ENCODE data around the gene GLTP.
A peak's percentile ranks its signal among the peaks of the same experiment; 100 is the strongest.
"Not testable (repeated sequence)": the region's sequence is repeated elsewhere in the genome, so short reads cannot be mapped to it uniquely, and the experiment has no call there.

GLTP gene, protein sequence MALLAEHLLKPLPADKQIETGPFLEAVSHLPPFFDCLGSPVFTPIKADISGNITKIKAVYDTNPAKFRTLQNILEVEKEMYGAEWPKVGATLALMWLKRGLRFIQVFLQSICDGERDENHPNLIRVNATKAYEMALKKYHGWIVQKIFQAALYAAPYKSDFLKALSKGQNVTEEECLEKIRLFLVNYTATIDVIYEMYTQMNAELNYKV

DNA sequence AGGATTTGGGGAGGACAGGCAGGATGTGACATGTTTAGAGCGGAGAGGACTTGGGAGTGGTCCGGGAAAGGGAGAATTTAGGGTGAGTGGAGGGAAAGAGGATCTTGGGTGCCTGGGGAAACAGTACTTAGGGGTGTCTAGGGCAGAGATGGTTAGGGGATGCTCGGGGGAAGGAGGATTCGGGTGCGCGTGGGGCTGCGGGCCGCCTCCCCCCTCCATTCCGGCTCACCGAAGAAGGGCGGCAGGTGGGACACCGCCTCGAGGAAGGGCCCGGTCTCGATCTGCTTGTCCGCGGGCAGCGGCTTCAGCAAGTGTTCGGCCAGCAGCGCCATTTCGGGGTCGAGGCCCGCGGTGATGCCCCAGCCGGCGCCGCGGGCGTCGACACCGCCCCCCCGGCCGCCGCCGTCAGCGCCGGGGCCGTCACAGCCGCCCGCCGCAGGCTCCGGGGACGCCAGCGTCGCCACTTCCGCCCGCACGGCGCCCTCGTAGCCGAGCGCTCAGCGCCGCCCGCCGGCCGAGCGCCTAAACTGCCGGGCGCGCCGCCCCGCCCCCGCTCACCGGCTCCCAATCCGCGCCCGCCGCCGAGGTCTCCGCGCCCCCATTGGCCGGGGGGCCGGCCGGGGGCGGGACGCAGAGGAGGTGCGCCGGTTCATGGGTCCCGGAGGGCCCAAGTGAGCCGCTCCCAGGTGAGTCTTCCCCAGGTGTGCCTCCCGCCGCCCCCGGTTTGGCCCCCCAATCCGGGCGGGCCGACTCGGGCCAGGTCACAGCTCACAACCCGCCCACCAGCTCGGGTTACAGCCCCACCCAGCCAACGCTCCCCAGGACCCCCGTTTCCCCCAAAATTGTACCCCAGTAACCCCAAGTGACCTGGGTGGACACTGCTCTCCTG, at the start of gene GLTP:
Gene GLTP, minus strand, starts transcription at position 499 of the 889 bp plus-strand sequence. Its CDS starts 167 bp downstream, at position 332.
- DNase-seq (ENCODE audit: low read depth, low spot score), result no peak

DNA sequence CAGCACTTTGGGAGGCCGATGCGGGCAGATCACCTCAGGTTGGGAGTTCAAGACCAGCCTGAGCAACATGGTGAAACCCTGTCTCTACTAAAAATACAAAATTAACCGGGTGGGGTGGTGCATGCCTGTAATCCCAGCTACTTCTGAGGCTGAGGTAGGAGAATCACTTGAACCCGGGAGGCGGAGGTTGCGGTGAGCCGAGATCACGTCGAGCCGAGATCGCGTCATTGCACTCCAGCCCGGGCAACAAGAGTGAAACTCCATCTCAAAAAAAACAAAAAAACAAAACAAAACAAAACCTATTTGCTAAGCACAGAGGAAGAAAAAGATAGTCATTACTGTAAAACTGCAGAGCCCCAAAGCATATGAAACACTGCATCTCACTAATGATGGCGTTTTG, 49.0 kb upstream of the GLTP start:
- DNase-seq (ENCODE audit: low read depth, low spot score), result not testable (repeated sequence)

DNA sequence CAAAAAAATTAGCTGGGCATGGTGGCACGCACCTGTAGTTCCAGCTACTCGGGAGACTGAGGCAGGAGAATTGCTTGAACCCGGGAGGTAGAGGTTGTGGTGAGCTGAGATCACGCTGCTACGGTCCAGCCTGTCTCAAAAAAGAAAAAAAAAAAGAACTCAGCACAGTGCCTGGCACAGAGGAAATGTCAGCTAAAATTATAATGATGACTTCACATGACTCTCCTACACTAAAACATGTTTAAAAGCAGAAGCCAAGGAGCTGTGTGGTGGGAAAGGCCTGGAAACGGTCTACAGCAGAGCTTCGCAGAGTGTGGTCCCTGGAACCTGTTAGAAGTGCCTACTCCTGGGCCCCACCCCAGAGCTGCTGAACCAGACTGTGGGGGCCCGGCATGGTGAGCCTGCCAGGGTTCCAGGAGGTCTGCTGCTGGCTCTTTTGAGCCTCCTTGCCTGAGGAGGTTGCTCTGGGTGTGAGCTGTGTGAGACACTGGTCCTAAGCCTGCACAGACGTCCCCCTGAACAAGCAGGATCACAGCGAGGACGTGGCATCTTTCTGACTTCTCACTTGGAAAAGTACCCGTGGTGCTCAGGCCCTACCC, 47.8 kb upstream of the GLTP start:
- DNase-seq (ENCODE audit: low read depth, low spot score), result no peak

DNA sequence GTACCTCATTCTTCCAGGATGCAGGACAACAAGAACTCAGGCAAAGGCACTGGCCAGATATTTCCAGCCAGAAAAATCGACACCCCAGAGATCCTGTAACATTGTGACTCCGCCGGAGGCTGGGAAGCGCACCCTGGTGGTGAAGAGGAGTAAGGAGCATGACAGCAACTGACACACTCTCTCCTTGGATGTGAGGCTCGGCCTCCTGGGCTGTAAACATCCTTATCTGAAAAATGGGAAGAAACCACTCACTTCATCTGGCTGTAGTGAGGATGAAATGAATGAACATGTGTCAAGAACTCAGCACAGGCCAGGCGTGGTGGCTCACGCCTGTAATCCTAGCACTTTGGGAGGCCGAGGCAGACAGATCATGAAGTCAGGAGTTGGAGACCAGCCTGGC, 47.3 kb upstream of the GLTP start:
- DNase-seq (ENCODE audit: low read depth, low spot score), result no peak

DNA sequence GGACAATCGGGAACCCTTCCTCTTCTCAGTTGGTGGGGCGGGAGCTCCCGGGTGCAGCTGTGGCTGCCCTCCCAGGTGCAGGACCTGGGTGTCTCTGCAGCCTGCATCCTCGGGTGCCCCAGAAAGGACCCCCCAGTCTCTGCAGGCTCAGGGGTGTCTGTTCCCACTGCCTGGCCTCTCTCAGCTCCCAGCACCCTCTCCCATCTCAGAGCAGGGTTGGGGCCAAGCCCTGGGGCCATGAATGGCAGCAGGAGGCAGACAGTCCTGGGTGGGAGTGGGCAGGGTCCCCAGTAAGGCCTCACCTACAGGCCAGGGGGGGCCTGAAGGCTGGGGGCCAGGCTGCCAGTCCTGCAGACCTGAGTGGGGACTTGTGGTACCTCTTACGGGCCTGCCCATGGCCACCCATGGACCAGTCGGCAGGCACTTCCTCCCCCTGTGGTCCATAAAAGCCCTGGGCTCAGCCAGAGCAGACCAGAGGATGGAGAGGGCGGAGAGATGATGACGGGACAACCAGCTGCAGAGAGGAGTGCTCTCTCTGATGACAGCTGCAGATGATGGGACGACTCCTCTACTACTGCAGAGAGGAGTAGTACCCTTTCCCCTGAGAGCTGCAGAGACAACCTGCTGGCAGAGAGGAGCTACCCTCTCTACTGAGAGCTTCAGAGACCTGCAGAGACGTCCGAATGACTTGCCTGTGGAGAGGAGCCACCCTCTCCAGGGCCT, 46.3 kb upstream of the GLTP start:
- no peak for DNase-seq (ENCODE audit: low read depth, low spot score)

DNA sequence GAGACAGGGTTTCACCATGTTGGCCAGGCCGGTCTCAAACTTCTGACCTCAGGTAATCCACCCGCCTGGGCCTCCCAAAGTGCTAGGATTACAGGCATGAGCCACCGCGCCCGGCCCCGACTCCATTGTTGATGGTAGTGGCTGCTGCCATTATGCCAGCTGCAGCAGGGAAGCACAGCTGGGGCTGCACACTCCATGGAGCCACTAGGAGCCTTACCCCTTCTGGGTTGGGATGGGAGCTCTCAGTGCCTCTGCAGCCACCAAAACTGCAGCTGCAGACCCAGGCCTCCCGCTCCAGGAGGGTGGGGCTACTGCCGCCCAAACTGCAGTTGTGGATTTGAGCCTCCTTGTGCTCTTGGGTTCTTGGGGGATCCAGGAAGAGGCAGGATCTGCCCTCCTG, 45.7 kb upstream of the GLTP start:
- no peak for DNase-seq (ENCODE audit: low read depth, low spot score)

DNA sequence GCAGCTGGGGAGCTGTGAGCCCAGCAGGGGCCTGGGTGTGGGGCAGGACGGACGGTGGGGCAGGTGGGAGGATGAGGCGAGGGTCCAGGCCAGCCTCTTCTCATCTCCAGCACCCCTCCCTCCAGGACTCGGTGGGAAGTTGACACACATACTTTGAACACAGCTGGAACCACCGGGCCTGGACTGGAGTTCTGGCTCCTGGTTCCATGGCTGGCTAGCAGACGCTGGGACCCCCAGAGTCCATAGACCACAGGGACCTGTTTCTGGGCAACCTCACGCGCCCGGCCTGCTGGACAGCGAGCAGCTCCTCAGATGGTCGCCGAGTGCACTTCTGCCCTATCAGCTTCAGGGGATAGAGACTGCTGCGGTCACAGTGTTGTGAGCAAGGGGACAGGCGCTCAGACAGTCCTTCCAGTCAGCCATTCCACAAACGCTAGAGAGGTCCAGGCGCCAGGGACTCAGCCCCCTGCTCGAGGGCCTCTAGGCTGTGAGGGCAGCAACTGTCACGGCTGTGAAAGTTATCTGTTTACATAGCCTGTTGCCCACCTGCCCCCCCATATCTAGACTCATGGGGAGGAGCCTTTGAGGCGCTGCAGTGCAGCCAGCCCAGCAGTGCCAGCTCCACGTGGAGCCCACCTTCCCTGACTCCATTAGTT, 45.0 kb upstream of the GLTP start:
- DNase-seq (ENCODE audit: low read depth, low spot score), result no peak

DNA sequence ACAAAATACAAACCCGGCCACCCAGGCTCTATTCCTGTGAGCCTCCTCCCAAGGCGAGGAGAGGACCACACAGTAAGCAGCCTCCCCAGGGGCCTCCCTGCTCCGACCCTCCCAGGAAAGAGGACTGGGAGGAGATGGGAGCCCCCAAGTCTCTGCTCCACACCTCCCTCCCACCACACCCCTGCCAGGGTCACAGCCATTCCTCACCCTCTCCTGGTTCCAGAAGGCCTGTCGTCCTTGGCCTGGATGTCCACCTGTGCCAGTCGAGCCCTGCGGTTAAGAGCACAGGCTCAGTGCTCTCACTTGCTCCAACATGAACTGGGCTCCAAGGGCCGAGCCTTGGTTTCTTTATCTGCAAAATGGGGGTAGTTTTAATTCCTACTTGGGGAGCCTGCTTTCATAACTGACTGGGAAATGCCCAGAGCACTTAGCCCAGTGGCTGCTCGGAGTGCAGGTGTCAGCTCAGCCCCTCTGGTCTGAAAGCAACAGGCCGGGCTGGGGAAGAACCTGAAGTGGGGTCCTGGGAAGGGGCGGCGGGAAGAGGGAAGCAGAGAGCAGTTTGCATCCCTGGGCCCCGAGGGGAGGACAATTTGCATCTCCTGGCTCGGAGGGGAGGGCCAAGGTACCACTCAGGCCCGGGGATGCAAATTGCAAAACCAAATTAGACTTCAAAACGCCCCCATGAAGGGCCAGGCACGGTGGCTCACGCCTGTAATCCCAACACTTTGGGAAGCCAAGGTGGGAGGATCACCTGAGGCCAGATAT, 43.3 kb upstream of the GLTP start:
- DNase-seq (ENCODE audit: low read depth, low spot score), result no peak

DNA sequence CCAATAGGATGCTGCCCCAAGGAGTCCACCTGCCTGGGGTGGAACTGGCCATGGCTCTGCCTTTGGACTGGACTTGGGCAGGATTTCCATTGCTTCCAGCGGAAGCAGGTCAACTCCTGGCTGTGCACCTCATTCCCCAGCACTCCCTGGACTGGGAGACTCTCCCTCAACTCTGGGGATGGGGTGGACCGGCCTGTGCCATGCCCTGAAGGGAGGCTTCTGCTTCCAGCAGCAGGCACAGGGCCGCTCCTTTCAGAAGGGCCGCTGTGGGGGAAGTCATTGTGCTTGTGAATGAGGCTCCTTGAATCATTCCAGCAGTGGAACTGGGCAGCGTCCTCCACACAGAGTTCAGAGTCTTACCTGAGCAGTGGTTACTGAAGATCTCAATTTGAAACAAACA, 42.7 kb upstream of the GLTP start:
- DNase-seq (ENCODE audit: low read depth, low spot score), result no peak

DNA sequence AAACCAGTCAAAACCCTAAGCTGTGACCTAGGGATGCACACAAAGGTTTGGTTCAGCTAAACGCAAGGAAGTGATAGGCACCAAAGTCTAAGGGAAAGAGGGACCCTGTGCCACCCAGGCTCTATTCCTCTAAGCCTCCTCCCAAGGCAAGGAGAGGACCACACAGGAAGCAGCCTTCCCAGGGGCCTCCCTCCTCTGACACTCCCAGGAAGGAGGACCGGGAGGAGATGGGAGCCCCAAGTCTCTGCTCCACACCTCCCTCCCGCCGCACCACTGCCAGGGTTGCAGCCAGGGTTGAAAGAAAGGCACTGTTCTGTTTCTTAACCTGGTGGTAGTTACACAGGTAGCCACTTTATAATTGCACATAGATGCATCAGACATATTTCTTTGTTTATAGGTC, 41.6 kb upstream of the GLTP start:
- no peak for DNase-seq (ENCODE audit: low read depth, low spot score)

DNA sequence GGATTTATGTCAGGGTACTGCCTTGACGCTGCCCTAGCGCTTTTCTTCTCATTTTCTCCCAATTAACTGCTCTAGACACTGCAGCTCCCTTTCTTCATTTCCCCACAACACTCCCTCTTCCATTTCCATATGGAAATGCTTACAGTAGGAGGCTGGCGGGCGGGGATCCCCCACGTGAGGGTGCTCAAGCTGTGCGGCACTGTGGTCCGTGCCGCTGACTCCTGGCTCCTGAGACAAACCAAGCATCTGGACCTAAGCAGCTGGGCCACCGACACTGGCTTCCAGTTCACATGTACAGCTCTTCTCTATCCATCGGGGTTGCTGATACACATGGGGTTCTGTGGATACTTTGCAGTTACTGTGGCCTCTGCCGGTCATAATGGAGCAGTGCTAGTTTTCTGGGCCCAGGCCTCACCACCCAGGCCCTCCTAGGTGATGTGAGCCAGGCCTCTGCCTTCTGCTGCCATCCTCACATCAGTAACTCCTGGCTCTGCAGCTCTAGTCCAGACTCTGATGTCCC, 40.0 kb upstream of the GLTP start:
- no peak for DNase-seq (ENCODE audit: low read depth, low spot score)

DNA sequence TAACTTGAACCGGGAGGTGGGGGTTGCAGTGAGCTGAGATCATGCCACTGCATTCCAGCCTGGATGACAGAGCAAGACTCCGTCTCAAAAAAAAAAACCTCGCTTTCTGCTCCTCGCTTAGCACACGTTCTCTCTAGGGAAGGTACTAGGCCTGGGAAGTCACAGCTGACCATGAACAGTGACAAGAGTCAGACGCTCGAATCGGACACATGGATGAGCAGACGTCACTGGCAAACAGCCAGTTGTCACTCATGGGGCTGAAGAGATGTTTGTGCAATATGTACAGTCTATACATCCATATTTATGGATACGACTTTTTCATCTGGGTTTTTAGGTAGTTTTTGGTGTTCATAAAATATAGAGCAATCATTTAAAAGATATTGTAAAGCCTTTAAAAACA, 39.1 kb upstream of the GLTP start:
- DNase-seq (ENCODE audit: low read depth, low spot score), result no peak

DNA sequence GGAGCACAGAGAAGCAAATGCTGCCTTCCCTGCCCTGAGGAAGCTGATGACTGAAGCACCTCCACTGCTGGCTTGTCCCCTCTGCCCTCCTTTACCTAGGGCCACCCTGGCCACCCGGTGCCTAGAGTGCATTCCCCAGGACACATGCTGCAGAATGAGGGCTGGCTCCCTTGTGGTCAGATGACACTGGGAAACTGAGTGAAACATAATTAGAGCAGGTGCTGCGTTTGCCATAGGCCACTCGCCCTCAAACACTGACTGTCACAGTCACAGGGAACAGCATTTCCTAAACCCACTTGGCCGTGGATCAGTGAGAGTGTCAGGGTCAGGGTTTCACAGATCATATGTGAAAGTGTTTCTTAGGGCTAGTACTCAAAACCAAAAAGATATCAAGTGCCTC, 35.7 kb upstream of the GLTP start:
- DNase-seq (ENCODE audit: low read depth, low spot score), result no peak

DNA sequence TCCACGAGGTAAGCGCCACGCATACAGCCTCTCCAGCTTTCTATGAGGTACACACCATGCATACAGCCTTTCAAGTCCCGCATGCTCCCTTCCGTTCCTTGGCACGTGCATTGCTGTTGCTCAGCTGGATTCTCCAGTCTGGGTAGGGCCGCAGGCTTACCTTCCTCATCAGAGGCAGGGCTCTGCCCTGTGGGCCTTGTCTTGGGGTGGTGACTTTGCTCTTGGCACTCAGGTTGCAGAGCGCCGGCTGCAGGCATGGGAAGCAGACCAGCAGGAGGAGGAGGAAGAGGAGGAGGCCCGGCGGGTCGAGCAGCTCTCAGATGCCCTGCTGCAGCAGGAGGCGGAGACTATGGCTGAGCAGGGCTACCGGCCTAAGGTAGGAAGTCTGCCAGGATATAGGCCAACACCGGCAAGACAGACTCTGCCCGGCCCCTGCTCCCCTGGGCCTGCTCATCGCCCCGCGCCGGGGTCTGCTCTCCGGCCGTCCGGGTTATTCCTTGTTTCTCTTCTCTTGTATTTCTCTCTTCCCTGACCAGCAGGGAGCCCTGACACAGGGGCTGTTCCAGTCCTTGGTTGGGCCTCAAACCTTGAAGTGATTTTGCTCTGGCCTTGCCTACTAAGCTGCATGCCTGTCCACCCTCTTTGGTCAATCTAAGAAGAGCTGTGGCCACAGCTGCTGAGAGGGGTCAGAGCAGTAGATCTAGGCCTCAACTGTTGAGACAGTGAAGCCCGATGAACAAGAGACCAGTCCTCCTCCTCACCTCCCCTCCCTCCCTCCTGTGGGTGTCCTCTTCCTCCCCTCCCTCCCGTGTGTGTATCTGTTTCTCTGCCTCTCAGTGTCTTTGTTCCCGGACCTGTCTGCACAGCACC, 35.1 kb upstream of the GLTP start:
- no peak for DNase-seq (ENCODE audit: low read depth, low spot score)

DNA sequence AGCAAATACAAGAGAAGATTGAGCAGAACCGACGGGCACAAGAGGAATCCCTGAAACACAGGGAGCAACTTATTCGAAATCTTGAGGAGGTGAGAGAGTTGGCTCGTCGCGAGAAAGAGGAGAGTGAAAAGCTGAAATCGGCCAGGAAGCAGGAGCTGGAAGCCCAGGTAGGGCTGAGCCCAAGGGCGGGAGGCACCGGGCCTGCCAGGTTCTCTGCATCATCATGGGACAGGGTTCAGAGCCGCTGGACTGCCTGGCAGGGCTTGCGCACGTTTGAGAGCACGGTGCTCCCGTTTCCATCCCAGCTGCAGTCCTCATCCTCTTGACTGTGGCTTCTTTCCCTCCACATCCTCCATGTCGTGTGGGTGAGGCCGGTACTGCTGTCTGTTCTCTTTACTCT, 34.1 kb upstream of the GLTP start:
- no peak for DNase-seq (ENCODE audit: low read depth, low spot score)

DNA sequence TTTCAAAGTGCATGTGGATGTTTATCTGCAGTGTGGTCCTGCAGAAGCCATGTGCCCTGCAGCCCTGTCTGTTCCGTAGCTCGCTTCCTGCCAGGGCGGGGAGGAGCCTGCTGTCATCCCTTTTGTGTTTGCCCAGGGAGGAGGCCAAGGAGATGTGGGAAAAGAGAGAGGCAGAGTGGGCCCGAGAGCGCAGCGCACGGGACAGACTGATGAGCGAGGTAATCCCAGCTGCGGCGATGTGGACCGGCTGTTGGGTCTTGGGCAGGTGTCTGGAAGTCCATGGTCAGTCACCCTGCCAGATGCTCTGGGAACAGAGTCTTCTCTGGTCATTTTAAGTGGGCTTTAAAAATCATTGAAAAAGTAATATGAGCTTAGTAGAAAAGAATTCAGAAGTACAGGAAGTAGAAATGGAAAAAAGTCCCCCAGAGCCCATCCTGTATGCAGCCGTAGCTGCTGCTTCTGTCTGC, 32.5 kb upstream of the GLTP start:
- DNase-seq (ENCODE audit: low read depth, low spot score), result no peak

DNA sequence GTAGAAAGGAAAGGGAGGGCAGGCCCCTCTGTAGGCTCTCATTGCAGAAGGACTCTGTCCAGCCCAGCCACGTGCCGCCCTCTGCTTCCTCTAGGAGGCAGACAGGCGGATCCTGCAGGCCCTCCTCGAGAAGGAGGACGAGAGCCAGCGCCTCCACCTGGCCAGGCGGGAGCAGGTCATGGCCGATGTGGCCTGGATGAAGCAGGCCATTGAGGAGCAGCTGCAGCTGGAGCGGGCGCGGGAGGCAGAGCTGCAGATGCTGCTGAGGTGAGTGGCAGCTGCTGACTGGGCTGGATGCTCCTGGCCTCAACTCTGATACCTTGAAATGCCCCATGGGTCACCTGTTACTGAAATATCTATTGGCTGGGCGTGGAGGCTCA, 30.6 kb upstream of the GLTP start:
- peak; percentile 63 for DNase-seq (ENCODE audit: low read depth, low spot score)

DNA sequence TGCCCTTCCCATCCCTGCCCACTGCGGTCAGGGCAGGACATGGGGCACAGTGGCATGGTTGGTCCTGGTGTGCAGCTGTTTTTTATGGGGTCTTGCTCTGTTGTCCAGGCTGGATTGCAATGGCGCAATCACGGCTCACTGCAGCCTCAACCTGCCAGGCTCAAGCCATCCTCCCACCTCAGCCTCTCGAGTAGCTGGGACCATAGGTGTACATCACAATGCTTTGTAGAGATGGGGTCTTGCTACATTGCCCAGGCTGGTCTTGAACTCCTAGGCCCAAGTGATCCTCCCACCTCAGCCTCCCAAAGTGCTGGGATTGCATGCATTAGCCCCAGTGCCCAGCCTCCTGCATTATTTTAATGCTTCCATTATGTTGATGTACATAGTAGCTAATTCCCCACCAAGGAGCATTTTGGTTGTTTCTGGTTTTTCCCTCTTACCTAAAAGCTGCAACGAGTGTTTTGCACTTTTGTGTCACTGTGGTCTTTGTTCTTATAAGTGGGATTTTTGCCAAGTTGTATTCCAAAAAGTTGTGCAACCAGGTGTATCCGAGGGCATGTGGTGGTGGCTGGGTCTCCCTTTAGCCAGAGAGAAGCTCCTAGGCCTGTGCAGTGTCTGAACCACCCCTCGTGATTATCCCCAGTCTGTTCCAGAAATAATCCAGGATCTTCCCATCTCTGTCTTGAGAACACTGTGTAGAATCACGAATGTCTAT, 30.1 kb upstream of the GLTP start:
- DNase-seq (ENCODE audit: low read depth, low spot score), result no peak

DNA sequence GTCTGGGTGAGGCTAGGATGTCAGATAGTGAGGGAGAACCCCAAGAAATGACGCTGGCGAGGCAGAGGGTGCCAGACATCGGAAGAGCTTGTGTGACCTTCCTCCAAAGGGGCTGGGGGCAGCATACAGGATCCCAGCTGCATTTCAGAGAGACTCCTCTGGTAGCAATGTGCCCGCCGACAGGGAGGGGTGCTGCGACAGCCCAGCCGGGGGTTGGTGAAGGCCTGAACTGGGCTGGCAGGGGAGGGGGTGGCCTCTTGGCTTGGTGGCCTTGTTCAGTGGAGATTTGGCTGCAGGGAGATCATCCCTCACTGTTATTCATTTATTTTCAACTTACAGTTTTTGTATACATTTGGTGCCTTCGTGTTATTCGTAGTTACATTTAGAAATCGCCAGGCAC, 25.0 kb upstream of the GLTP start:
- no peak for DNase-seq (ENCODE audit: low read depth, low spot score)
